Hematopoietic multipotent progenitor cell (in vitro differentiated cells): ENCODE results near the gene KBTBD6. TPM values are rescaled to one million over a fixed set of nuclear protein-coding genes. Genes with fewer than 3 reads are reported as not detected.
"Not testable (repeated sequence)": the region's sequence is repeated elsewhere in the genome, so short reads cannot be mapped to it uniquely, and the experiment has no call there.

Source experiments
- DNase-seq, 3 donors: peaks; one replicate each; pipeline ENCODE4 v3.0.0-alpha.2; 2011 to 2015; ENCODE audit warnings: low read depth in 2 of 3, low spot score in 2 of 3
- total RNA-seq: library from RNA; depleted of rRNA; stranded (reverse); fragments of >200 nt; gene quantifications from one replicate; pipeline ENCODE4 v1.2.3, GENCODE V29; 2012

KBTBD6 gene
- 5.7 TPM for total RNA-seq

- peak; percentile 76 to 98 (median 97) for DNase-seq
These were observed at the start of gene KBTBD6 for GRCh38 chr13:41132512-41133152. TSS of gene KBTBD6 (minus strand) at chr13:41132802. CDS start at chr13:41132511, 291 bp downstream.

- DNase-seq, result no peak
These were observed 49.6 kb upstream of the KBTBD6 start for GRCh38 chr13:41182231-41182630.

- DNase-seq, result no peak
These were observed 47.1 kb upstream of the KBTBD6 start for GRCh38 chr13:41179593-41180250.

GRCh38 chr13:41178040-41178439, 45.4 kb upstream of the KBTBD6 start:
- peak in 1 of 3 donors; percentile 28 for DNase-seq

- DNase-seq, result no peak
These were observed 45.0 kb upstream of the KBTBD6 start for GRCh38 chr13:41177616-41178015.

- DNase-seq, result not testable (repeated sequence)
These were observed 43.0 kb upstream of the KBTBD6 start for GRCh38 chr13:41175576-41175975.

- peak in 1 of 3 donors; percentile 23 for DNase-seq
These were observed 29.5 kb upstream of the KBTBD6 start for GRCh38 chr13:41162151-41162550.

- DNase-seq, result no peak
These were observed 26.6 kb upstream of the KBTBD6 start for GRCh38 chr13:41159174-41159573.

GRCh38 chr13:41157048-41157717, 24.6 kb upstream of the KBTBD6 start:
- no peak for DNase-seq

- no peak for DNase-seq
These were observed 24.0 kb upstream of the KBTBD6 start for GRCh38 chr13:41156620-41157019.

GRCh38 chr13:41154042-41154441, 21.4 kb upstream of the KBTBD6 start:
- DNase-seq, result no peak

- no peak for DNase-seq
These were observed 19.4 kb upstream of the KBTBD6 start for GRCh38 chr13:41152005-41152404.

GRCh38 chr13:41150058-41150457, 17.5 kb upstream of the KBTBD6 start:
- DNase-seq, result no peak

GRCh38 chr13:41148419-41149283, 16.0 kb upstream of the KBTBD6 start:
- peak in 1 of 3 donors; percentile 29 for DNase-seq

- no peak for DNase-seq
These were observed 12.7 kb upstream of the KBTBD6 start for GRCh38 chr13:41145136-41145908.

GRCh38 chr13:41144576-41144975, 12.0 kb upstream of the KBTBD6 start:
- no peak for DNase-seq

GRCh38 chr13:41139296-41139966, 6.8 kb upstream of the KBTBD6 start:
- no peak for DNase-seq

GRCh38 chr13:41137951-41138350, 5.3 kb upstream of the KBTBD6 start:
- DNase-seq, result no peak

GRCh38 chr13:41137241-41137640, 4.6 kb upstream of the KBTBD6 start:
- no peak for DNase-seq
